Activated CD8-positive, alpha-beta memory T cell treated with anti-CD3 and anti-CD28 coated beads for 1 hour (primary cell): ENCODE measurements around the gene ARHGEF10L.

Source experiments
- DNase-seq, 2 donors: peaks; one replicate each; pipeline ENCODE4 v3.0.0-alpha.2; 2020; ENCODE audit warnings: low read depth in 1 of 2; ENCODE audit errors: extremely low read depth in 1 of 2

ARHGEF10L gene

GRCh38 chr1:17653728-17654351, 114.3 kb downstream of the ARHGEF10L start:
- DNase-seq, result no peak

- no peak for DNase-seq
These were observed 115.0 kb downstream of the ARHGEF10L start for GRCh38 chr1:17654519-17654918.

- no peak for DNase-seq
These were observed 115.7 kb downstream of the ARHGEF10L start for GRCh38 chr1:17655169-17655568.

GRCh38 chr1:17655922-17656321, 116.4 kb downstream of the ARHGEF10L start:
- DNase-seq, result no peak

- DNase-seq, result no peak
These were observed 117.9 kb downstream of the ARHGEF10L start for GRCh38 chr1:17657436-17657835.

- DNase-seq, result no peak
These were observed 119.3 kb downstream of the ARHGEF10L start for GRCh38 chr1:17658837-17659236.

- peak in 1 of 2 donors; percentile 25 for DNase-seq
These were observed 122.2 kb downstream of the ARHGEF10L start for GRCh38 chr1:17661546-17662157.

- DNase-seq, result no peak
These were observed 122.8 kb downstream of the ARHGEF10L start for GRCh38 chr1:17662296-17662695.

- no peak for DNase-seq
These were observed 123.3 kb downstream of the ARHGEF10L start for GRCh38 chr1:17662786-17663185.

GRCh38 chr1:17663646-17664045, 124.1 kb downstream of the ARHGEF10L start:
- no peak for DNase-seq

GRCh38 chr1:17664322-17664721, 124.8 kb downstream of the ARHGEF10L start:
- no peak for DNase-seq

GRCh38 chr1:17665054-17665453, 125.6 kb downstream of the ARHGEF10L start:
- no peak for DNase-seq

GRCh38 chr1:17665950-17666720, 126.6 kb downstream of the ARHGEF10L start:
- no peak for DNase-seq

- no peak for DNase-seq
These were observed 128.1 kb downstream of the ARHGEF10L start for GRCh38 chr1:17667641-17668040.

GRCh38 chr1:17668195-17668594, 128.7 kb downstream of the ARHGEF10L start:
- DNase-seq, result no peak

- no peak for DNase-seq
These were observed 129.2 kb downstream of the ARHGEF10L start for GRCh38 chr1:17668624-17669175.

GRCh38 chr1:17669305-17669704, 129.8 kb downstream of the ARHGEF10L start:
- DNase-seq, result no peak

GRCh38 chr1:17669866-17670451, 130.5 kb downstream of the ARHGEF10L start:
- DNase-seq, result no peak

GRCh38 chr1:17670587-17671313, 131.3 kb downstream of the ARHGEF10L start:
- DNase-seq, result no peak

- DNase-seq, result no peak
These were observed 131.8 kb downstream of the ARHGEF10L start for GRCh38 chr1:17671314-17671705.

GRCh38 chr1:17671741-17672140, 132.2 kb downstream of the ARHGEF10L start:
- no peak for DNase-seq
